HEK293 (cell line): Measurements from ENCODE around the gene ERF.

Source experiments
- CTCF ChIA-PET: fragments of 350-600 bp; formaldehyde crosslinking; extraction: SDS; loops from one replicate; lab custom pipeline; 2021; ENCODE audit warnings: antibody characterized with exemption; lab: Yijun Ruan, JAX
- POLR2A ChIA-PET: fragments of 300-600 bp; formaldehyde crosslinking; extraction: SDS; loops from one replicate; lab custom pipeline; 2020; ENCODE audit warnings: antibody characterized with exemption, inconsistent platforms; lab: Yijun Ruan, JAX
- H3K27ac ChIP-seq: fragments of 200-500 bp; sonication (Bioruptor generic); 2 replicates; pipeline ENCODE4 v1.5.1; 2014; ENCODE audit warnings: low read depth, low read length, control low read depth, inconsistent platforms; ENCODE audit errors: extremely low read depth
- H3K36me3 ChIP-seq, 2 experiments: fragments of 200-500 bp in 1 of 2; sonication (Bioruptor generic) in 1 of 2; 1 replicate in 1 of 2; 2 replicates in 1 of 2; pipeline ENCODE4 v1.5.1; 2014 to 2017; ENCODE audit warnings: inconsistent platforms in 2 of 2, low read length in 2 of 2; ENCODE audit not compliant: control insufficient read depth in 2 of 2, insufficient read depth in 1 of 2
- H3K4me1 ChIP-seq: fragments of 200-500 bp; sonication (Bioruptor generic); 2 replicates; pipeline ENCODE4 v1.5.1; 2014; ENCODE audit warnings: mild to moderate bottlenecking, low read length, inconsistent platforms; ENCODE audit not compliant: control insufficient read depth, insufficient read depth
- H3K4me3 ChIP-seq: 2 replicates; pipeline ENCODE4 v1.5.1; 2011; ENCODE audit warnings: low read depth, mild to moderate bottlenecking, control low read depth, low read length, moderate library complexity
- H3K9me3 ChIP-seq: fragments of 200-500 bp; sonication (Bioruptor generic); 2 replicates; pipeline ENCODE4 v1.5.1; 2014; ENCODE audit warnings: low read depth, low read length, inconsistent platforms; ENCODE audit not compliant: control insufficient read depth, insufficient read depth
- GLIS2 ChIP-seq: fragments of 450-650 bp; formaldehyde crosslinking; IDR thresholded peaks from 2 replicates; pipeline ENCODE4 v1.5.1; 2016; ENCODE audit warnings: missing biosample characterization, missing genetic modification characterization
- HOXC10 ChIP-seq: sonication (generic); formaldehyde crosslinking; IDR thresholded peaks from 2 replicates; pipeline ENCODE4 v1.8.1; 2023; ENCODE audit warnings: mild to moderate bottlenecking, missing genetic modification reagents
- SP3 ChIP-seq: fragments of 450-650 bp; formaldehyde crosslinking; IDR thresholded peaks from 2 replicates; pipeline ENCODE4 v1.5.1; 2016; ENCODE audit warnings: missing biosample characterization, missing genetic modification characterization
- WT1 ChIP-seq: fragments of 450-650 bp; formaldehyde crosslinking; IDR thresholded peaks from 2 replicates; pipeline ENCODE4 v1.5.1; 2016; ENCODE audit warnings: missing biosample characterization, missing genetic modification characterization
- ZBTB7A ChIP-seq: fragments of 450-650 bp; formaldehyde crosslinking; IDR thresholded peaks from 2 replicates; pipeline ENCODE4 v1.5.1; 2016; ENCODE audit warnings: low read depth, missing biosample characterization, missing genetic modification characterization
- ZFHX2 ChIP-seq: fragments of 450-650 bp; formaldehyde crosslinking; conservative IDR thresholded peaks from 2 replicates; pipeline ENCODE4 v1.5.1; 2016; ENCODE audit warnings: missing biosample characterization, missing genetic modification characterization
- ZIC2 ChIP-seq: fragments of 450-650 bp; formaldehyde crosslinking; IDR thresholded peaks from 2 replicates; pipeline ENCODE4 v1.5.1; 2016; ENCODE audit warnings: missing biosample characterization, missing genetic modification characterization
- ZNF2 ChIP-seq: fragments of 450-650 bp; formaldehyde crosslinking; IDR thresholded peaks from 2 replicates; pipeline ENCODE4 v1.5.1; 2016; ENCODE audit warnings: missing biosample characterization, missing genetic modification characterization
- ZNF221 ChIP-seq: fragments of 450-650 bp; formaldehyde crosslinking; IDR thresholded peaks from 2 replicates; pipeline ENCODE4 v1.5.1; 2017; ENCODE audit warnings: missing biosample characterization, missing genetic modification characterization, borderline replicate concordance
- ZNF473 ChIP-seq: fragments of 450-650 bp; formaldehyde crosslinking; IDR thresholded peaks from 2 replicates; pipeline ENCODE4 v1.5.1; 2017; ENCODE audit warnings: missing biosample characterization, missing genetic modification characterization
- ZNF621 ChIP-seq: fragments of 450-650 bp; formaldehyde crosslinking; IDR thresholded peaks from 2 replicates; pipeline ENCODE4 v1.5.1; 2017; ENCODE audit warnings: missing biosample characterization, missing genetic modification characterization
- ZNF768 ChIP-seq: fragments of 450-650 bp; formaldehyde crosslinking; IDR thresholded peaks from 2 replicates; pipeline ENCODE4 v1.5.1; 2018; ENCODE audit warnings: missing biosample characterization, mild to moderate bottlenecking, missing genetic modification characterization
- ZNF776 ChIP-seq: fragments of 450-650 bp; formaldehyde crosslinking; IDR thresholded peaks from 2 replicates; pipeline ENCODE4 v1.5.0; 2017; ENCODE audit warnings: missing biosample characterization, missing genetic modification characterization, borderline replicate concordance
- TF ChIP-seq, protein P1 (sequence below): fragments of 450-650 bp; formaldehyde crosslinking; IDR thresholded peaks from 2 replicates; pipeline ENCODE4 v1.5.1; 2016; ENCODE audit warnings: missing biosample characterization, missing genetic modification characterization
- TF ChIP-seq, protein P2 (sequence below): fragments of 450-650 bp; formaldehyde crosslinking; IDR thresholded peaks from 2 replicates; pipeline ENCODE4 v1.5.1; 2016; ENCODE audit warnings: missing biosample characterization, missing genetic modification characterization
- TF ChIP-seq, protein P3 (sequence below): fragments of 450-650 bp; formaldehyde crosslinking; conservative IDR thresholded peaks from 2 replicates; pipeline ENCODE4 v1.5.1; 2016; ENCODE audit warnings: low read depth, missing biosample characterization, missing genetic modification characterization
- TF ChIP-seq, protein P4 (sequence below): fragments of 450-650 bp; formaldehyde crosslinking; IDR thresholded peaks from 2 replicates; pipeline ENCODE4 v1.5.1; 2017; ENCODE audit warnings: missing biosample characterization, missing genetic modification characterization
- TF ChIP-seq, protein P5 (sequence below): fragments of 450-650 bp; formaldehyde crosslinking; IDR thresholded peaks from 2 replicates; pipeline ENCODE4 v1.5.1; 2016; ENCODE audit warnings: missing biosample characterization, missing genetic modification characterization
- TF ChIP-seq, protein P6 (sequence below): fragments of 450-650 bp; formaldehyde crosslinking; IDR thresholded peaks from 2 replicates; pipeline ENCODE4 v1.5.1; 2016; ENCODE audit warnings: missing biosample characterization, missing genetic modification characterization

ERF gene

DNA sequence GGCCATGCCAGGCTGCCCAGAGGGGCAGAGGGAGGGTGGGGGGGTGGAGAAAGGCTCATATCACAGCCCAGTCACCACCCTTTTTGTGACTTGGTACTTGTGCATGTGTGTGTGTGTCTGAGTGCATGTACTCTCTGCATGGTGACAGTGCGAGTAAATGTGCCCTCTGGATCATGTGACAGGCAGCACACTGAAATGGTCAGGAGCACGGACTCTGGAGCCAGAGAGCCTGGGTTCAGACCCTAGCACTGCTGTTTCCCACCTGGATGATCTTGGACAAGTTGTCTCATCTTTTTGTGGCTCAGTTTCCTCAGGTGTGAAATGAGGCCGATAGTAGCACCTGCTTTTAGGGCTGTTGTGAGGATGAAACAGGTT lies 16.1 kb upstream of the ERF start (continued):
- TF ChIP-seq, protein P1, sequence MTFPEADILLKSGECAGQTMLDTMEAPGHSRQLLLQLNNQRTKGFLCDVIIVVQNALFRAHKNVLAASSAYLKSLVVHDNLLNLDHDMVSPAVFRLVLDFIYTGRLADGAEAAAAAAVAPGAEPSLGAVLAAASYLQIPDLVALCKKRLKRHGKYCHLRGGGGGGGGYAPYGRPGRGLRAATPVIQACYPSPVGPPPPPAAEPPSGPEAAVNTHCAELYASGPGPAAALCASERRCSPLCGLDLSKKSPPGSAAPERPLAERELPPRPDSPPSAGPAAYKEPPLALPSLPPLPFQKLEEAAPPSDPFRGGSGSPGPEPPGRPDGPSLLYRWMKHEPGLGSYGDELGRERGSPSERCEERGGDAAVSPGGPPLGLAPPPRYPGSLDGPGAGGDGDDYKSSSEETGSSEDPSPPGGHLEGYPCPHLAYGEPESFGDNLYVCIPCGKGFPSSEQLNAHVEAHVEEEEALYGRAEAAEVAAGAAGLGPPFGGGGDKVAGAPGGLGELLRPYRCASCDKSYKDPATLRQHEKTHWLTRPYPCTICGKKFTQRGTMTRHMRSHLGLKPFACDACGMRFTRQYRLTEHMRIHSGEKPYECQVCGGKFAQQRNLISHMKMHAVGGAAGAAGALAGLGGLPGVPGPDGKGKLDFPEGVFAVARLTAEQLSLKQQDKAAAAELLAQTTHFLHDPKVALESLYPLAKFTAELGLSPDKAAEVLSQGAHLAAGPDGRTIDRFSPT (tag by site-specific recombination) = no peak
- TF ChIP-seq, all 188 proteins: peak for 0

DNA sequence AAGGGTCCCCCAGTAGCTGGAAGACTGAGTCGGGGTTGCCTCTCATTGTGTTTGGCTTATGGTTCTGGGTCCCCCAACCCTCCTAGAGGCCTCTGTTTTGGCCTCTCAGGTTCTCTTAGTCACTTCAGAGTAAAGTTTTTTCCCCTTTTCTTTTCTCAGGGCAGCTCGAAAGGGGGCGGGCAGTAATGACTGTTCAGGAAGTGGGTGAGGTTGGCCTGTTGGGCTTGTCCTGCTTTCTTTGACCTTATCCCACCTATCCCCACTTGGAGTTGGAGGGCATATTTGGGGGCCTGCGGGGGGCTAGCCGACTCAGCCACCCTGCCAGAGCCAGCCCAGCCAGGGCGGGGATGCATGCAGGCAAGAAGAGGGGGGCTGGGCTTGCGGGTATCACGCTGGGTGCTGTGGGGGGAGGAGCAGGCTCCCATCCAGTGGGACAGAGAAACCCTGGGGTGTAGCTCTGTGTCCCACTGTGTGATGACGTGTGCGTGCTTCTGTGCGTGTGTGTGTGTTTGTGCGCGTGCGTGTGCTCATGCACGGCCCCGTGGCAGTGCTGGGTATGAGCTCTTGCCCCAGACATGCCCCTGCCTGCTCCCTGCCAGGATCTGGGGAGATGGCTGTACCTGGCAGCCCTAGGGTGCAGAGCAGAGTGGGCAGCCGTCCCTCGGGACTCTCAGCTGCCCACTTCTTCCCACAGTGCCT lies 15.6 kb upstream of the ERF start:
- H3K4me1 ChIP-seq = peaks cover 16% of the 10 kb centered on the region
- H3K36me3 ChIP-seq = peaks cover 5 to 41% of the 10 kb centered on the region in 2 experiments
- H3K4me3 ChIP-seq = no peak overlapping the region; the same call in 1 of the 2 replicates
- no peaks in the 10 kb centered on the region for H3K9me3 ChIP-seq
- peak overlapping the region; percentile 60 for H3K27ac ChIP-seq
- CTCF ChIA-PET = interaction anchor here (1.3 to 2.7 kb wide), 3 partner anchors 9 to 25 kb away, joined by 3 to 28 read pairs (median 5); no protein-coding TSS in a partner anchor
- POLR2A ChIA-PET = interaction anchor here (0.5 to 2.7 kb wide), 5 partner anchors 9 to 27 kb away, joined by 6 to 18 read pairs (median 11); partner anchors contain the start of gene GSK3A
- TF ChIP-seq, protein P2, sequence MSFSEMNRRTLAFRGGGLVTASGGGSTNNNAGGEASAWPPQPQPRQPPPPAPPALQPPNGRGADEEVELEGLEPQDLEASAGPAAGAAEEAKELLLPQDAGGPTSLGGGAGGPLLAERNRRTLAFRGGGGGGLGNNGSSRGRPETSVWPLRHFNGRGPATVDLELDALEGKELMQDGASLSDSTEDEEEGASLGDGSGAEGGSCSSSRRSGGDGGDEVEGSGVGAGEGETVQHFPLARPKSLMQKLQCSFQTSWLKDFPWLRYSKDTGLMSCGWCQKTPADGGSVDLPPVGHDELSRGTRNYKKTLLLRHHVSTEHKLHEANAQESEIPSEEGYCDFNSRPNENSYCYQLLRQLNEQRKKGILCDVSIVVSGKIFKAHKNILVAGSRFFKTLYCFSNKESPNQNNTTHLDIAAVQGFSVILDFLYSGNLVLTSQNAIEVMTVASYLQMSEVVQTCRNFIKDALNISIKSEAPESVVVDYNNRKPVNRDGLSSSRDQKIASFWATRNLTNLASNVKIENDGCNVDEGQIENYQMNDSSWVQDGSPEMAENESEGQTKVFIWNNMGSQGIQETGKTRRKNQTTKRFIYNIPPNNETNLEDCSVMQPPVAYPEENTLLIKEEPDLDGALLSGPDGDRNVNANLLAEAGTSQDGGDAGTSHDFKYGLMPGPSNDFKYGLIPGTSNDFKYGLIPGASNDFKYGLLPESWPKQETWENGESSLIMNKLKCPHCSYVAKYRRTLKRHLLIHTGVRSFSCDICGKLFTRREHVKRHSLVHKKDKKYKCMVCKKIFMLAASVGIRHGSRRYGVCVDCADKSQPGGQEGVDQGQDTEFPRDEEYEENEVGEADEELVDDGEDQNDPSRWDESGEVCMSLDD (tag by site-specific recombination) = 0 out of 2 replicates have a peak, but pooled peaks have one; percentile 27
- TF ChIP-seq ZIC2 (tag by site-specific recombination) = peak; percentile 100
- TF ChIP-seq ZBTB7A (tag by site-specific recombination) = peak; percentile 55; the same call in 1 of the 2 replicates
- no peak for TF ChIP-seq HOXC10 (CRISPR knock-in tag)
- no peak for TF ChIP-seq ZNF621 (tag by site-specific recombination)
- peak; percentile 30 for TF ChIP-seq SP3
- TF ChIP-seq ZNF768 (tag by site-specific recombination) = no peak
- TF ChIP-seq ZNF2 = 0 out of 2 replicates have a peak, but pooled peaks have one; percentile 22
- TF ChIP-seq, protein P3, sequence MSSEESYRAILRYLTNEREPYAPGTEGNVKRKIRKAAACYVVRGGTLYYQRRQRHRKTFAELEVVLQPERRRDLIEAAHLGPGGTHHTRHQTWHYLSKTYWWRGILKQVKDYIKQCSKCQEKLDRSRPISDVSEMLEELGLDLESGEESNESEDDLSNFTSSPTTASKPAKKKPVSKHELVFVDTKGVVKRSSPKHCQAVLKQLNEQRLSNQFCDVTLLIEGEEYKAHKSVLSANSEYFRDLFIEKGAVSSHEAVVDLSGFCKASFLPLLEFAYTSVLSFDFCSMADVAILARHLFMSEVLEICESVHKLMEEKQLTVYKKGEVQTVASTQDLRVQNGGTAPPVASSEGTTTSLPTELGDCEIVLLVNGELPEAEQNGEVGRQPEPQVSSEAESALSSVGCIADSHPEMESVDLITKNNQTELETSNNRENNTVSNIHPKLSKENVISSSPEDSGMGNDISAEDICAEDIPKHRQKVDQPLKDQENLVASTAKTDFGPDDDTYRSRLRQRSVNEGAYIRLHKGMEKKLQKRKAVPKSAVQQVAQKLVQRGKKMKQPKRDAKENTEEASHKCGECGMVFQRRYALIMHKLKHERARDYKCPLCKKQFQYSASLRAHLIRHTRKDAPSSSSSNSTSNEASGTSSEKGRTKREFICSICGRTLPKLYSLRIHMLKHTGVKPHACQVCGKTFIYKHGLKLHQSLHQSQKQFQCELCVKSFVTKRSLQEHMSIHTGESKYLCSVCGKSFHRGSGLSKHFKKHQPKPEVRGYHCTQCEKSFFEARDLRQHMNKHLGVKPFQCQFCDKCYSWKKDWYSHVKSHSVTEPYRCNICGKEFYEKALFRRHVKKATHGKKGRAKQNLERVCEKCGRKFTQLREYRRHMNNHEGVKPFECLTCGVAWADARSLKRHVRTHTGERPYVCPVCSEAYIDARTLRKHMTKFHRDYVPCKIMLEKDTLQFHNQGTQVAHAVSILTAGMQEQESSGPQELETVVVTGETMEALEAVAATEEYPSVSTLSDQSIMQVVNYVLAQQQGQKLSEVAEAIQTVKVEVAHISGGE (tag by site-specific recombination) = no peak
- TF ChIP-seq, protein P4, sequence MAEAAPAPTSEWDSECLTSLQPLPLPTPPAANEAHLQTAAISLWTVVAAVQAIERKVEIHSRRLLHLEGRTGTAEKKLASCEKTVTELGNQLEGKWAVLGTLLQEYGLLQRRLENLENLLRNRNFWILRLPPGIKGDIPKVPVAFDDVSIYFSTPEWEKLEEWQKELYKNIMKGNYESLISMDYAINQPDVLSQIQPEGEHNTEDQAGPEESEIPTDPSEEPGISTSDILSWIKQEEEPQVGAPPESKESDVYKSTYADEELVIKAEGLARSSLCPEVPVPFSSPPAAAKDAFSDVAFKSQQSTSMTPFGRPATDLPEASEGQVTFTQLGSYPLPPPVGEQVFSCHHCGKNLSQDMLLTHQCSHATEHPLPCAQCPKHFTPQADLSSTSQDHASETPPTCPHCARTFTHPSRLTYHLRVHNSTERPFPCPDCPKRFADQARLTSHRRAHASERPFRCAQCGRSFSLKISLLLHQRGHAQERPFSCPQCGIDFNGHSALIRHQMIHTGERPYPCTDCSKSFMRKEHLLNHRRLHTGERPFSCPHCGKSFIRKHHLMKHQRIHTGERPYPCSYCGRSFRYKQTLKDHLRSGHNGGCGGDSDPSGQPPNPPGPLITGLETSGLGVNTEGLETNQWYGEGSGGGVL (tag by site-specific recombination) = peak; percentile 53; the same call in 1 of the 2 replicates
- TF ChIP-seq ZNF776 = no peak
- TF ChIP-seq ZNF221 (tag by site-specific recombination) = no peak
- TF ChIP-seq, protein P5, sequence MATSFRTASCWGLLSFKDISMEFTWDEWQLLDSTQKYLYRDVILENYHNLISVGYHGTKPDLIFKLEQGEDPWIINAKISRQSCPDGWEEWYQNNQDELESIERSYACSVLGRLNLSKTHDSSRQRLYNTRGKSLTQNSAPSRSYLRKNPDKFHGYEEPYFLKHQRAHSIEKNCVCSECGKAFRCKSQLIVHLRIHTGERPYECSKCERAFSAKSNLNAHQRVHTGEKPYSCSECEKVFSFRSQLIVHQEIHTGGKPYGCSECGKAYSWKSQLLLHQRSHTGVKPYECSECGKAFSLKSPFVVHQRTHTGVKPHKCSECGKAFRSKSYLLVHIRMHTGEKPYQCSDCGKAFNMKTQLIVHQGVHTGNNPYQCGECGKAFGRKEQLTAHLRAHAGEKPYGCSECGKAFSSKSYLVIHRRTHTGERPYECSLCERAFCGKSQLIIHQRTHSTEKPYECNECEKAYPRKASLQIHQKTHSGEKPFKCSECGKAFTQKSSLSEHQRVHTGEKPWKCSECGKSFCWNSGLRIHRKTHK (tag by site-specific recombination) = no peak
- peak; percentile 50; the same call in 1 of the 2 replicates for TF ChIP-seq GLIS2
- no peak for TF ChIP-seq WT1 (tag by site-specific recombination)
- TF ChIP-seq, protein P6, sequence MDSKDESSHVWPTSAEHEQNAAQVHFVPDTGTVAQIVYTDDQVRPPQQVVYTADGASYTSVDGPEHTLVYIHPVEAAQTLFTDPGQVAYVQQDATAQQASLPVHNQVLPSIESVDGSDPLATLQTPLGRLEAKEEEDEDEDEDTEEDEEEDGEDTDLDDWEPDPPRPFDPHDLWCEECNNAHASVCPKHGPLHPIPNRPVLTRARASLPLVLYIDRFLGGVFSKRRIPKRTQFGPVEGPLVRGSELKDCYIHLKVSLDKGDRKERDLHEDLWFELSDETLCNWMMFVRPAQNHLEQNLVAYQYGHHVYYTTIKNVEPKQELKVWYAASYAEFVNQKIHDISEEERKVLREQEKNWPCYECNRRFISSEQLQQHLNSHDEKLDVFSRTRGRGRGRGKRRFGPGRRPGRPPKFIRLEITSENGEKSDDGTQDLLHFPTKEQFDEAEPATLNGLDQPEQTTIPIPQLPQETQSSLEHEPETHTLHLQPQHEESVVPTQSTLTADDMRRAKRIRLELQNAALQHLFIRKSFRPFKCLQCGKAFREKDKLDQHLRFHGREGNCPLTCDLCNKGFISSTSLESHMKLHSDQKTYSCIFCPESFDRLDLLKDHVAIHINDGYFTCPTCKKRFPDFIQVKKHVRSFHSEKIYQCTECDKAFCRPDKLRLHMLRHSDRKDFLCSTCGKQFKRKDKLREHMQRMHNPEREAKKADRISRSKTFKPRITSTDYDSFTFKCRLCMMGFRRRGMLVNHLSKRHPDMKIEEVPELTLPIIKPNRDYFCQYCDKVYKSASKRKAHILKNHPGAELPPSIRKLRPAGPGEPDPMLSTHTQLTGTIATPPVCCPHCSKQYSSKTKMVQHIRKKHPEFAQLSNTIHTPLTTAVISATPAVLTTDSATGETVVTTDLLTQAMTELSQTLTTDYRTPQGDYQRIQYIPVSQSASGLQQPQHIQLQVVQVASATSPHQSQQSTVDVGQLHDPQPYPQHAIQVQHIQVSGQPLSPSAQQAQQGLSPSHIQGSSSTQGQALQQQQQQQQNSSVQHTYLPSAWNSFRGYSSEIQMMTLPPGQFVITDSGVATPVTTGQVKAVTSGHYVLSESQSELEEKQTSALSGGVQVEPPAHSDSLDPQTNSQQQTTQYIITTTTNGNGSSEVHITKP = peak; percentile 14; the same call in 1 of the 2 replicates
- TF ChIP-seq ZNF473 = no peak
- peak; percentile 52 for TF ChIP-seq ZFHX2
